ENCODE data around the gene SNX13. TPM values are rescaled to one million over a fixed set of nuclear protein-coding genes. Genes with fewer than 3 reads are reported as not detected.

Gene SNX13
- polyA plus RNA-seq, 2 of the 4 experiments (the other 2 are of a cell fraction): 13.1 to 31.6 TPM

- ATAC-seq (no peak), FAIRE-seq (no peak), DNase-seq (ENCODE audit: low read depth in 1 of 2, low spot score in 1 of 2) (no peak)
- TF ChIP-seq HOXA7 (CRISPR knock-in tag; IDR thresholded peaks at IDR 0.05): no peak
- TF ChIP-seq RAD21 (conservative IDR thresholded peaks at IDR 0.05 in 1 of 2, IDR thresholded peaks at IDR 0.05 in 1 of 2): peak; percentile 33 to 46; a peak in 4 of 5 replicates
- no peak for TF ChIP-seq E2F6 (IDR thresholded peaks at IDR 0.05; ENCODE audit: borderline replicate concordance, low read depth)
- TF ChIP-seq EHF (CRISPR knock-in tag; IDR thresholded peaks at IDR 0.05): no peak
- TF ChIP-seq FOSL2 (IDR thresholded peaks at IDR 0.05): no peak
- TF ChIP-seq FOSL2 (CRISPR knock-in tag; IDR thresholded peaks at IDR 0.05): no peak
- TF ChIP-seq ESRRA (IDR thresholded peaks at IDR 0.05; ENCODE audit: borderline replicate concordance, low read length): no peak
- TF ChIP-seq KDM1A (IDR thresholded peaks at IDR 0.05; ENCODE audit: low read depth): no peak
- TF ChIP-seq EP300 (IDR thresholded peaks at IDR 0.05): no peak
- no peak for TF ChIP-seq HOXB13 (CRISPR knock-in tag; IDR thresholded peaks at IDR 0.05; ENCODE audit: low read depth)
- 0 out of 3 replicates have a peak, but pooled peaks have one; percentile 22 for TF ChIP-seq SMC3 (IDR thresholded peaks at IDR 0.05)
- no peak for TF ChIP-seq ZC3H11A (IDR thresholded peaks at IDR 0.05)
- TF ChIP-seq CTCF (IDR thresholded peaks at IDR 0.05): peak; percentile 31; the same call in 2 of the 3 replicates
- TF ChIP-seq JUNB (IDR thresholded peaks at IDR 0.05): no peak
- TF ChIP-seq POLR2A (IDR thresholded peaks at IDR 0.05; ENCODE audit: low read length): no peak
- Histone ChIP-seq H3K27ac (no peak overlapping the region), H3K4me1 (no peaks in the 10 kb centered on the region), H3K4me2 (no peak overlapping the region), H3K4me3 (no peak overlapping the region), H3K9me3 (no peaks in the 10 kb centered on the region)
- CTCF ChIA-PET: no interaction called here
- POLR2A ChIA-PET: no interaction called here
- WGBS (ENCODE audit: missing lambda C conversion rate): 29% methylated on average over 2 of the region's 2 CpGs
Measured at GRCh38 chr7:17971411-17971810, 31.1 kb upstream of the SNX13 start.

- H3K4me3 ChIP-seq: no peak overlapping the region
- POLR2A ChIA-PET: interaction anchor here (0.5 kb wide), 1 partner anchor 12 kb away, joined by 5 read pairs; no protein-coding TSS in a partner anchor
- H3K27ac ChIP-seq: no peak overlapping the region
- H3K9me3 ChIP-seq: 0 out of 3 replicates have a peak, but pooled peaks cover 3% of the 10 kb centered on the region
- WGBS (ENCODE audit: missing lambda C conversion rate): 14% methylated on average over 5 of the region's 5 CpGs
- DNase-seq (ENCODE audit: low read depth in 1 of 2, low spot score in 1 of 2) (no peak), FAIRE-seq (no peak), ATAC-seq (no peak)
- CTCF ChIA-PET: no interaction called here
- H3K4me2 ChIP-seq: no peak overlapping the region
- TF ChIP-seq GATA3 (IDR thresholded peaks at IDR 0.05; ENCODE audit: borderline replicate concordance) (no peak), CBX8 (IDR thresholded peaks at IDR 0.05) (0 out of 2 replicates have a peak, but pooled peaks have one; percentile 39)
- no peaks in the 10 kb centered on the region for H3K4me1 ChIP-seq
Measured at GRCh38 chr7:17968791-17969715, 28.8 kb upstream of the SNX13 start.

- Histone ChIP-seq H3K9me3 (0 out of 3 replicates have a peak, but pooled peaks cover 3% of the 10 kb centered on the region), H3K4me3 (no peak overlapping the region), H3K4me1 (no peaks in the 10 kb centered on the region), H3K4me2 (no peak overlapping the region), H3K27ac (no peak overlapping the region)
- no peak for FAIRE-seq
- CTCF ChIA-PET: no interaction called here
- POLR2A ChIA-PET: no interaction called here
- no peak for DNase-seq (ENCODE audit: low read depth in 1 of 2, low spot score in 1 of 2)
- WGBS (ENCODE audit: missing lambda C conversion rate): 39% methylated on average over 3 of the region's 3 CpGs
- TF ChIP-seq HES2 (IDR thresholded peaks at IDR 0.05) (no peak), MAX (IDR thresholded peaks at IDR 0.05) (no peak)
- no peak for ATAC-seq
Measured at GRCh38 chr7:17966706-17967105, 26.4 kb upstream of the SNX13 start.

Measured in A549 (cell line).